Bronchial epithelial cell (primary cell): ENCODE measurements around the gene NOS1AP. TPM values are rescaled to one million over a fixed set of nuclear protein-coding genes. Genes with fewer than 3 reads are reported as not detected.
"Not testable (repeated sequence)": the region's sequence is repeated elsewhere in the genome, so short reads cannot be mapped to it uniquely, and the experiment has no call there.

Experiments
- DNase-seq: peaks from one replicate; pipeline ENCODE4 v3.0.0-alpha.2; 2010; ENCODE audit warnings: low read depth
- FAIRE-seq: peaks from 2 replicates; lab custom pipeline; 2011; peaks lifted over from hg19 to GRCh38; lab: Jason Lieb, UNC
- H3K27me3 ChIP-seq: 2 replicates; pipeline ENCODE4 v1.5.1; 2011; ENCODE audit warnings: low read length; ENCODE audit not compliant: control insufficient read depth, insufficient read depth
- H3K36me3 ChIP-seq: 2 replicates; pipeline ENCODE4 v1.5.1; 2011; ENCODE audit warnings: low read length; ENCODE audit not compliant: control insufficient read depth, insufficient read depth
- H3K4me3 ChIP-seq: 2 replicates; pipeline ENCODE4 v1.5.1; 2011; ENCODE audit warnings: mild to moderate bottlenecking, low read depth, low read length, control low read depth
- total RNA-seq: library from RNA; depleted of rRNA; stranded (reverse); fragments of >200 nt; gene quantifications from 2 replicates; pipeline ENCODE4 v1.2.1, GENCODE V29; 2014
- TF ChIP-seq, protein P1 (sequence below): IDR thresholded peaks from 2 replicates; pipeline ENCODE4 v1.5.1; 2011; ENCODE audit warnings: mild to moderate bottlenecking, moderate library complexity, low read length, control low read depth, inconsistent platforms; ENCODE audit not compliant: insufficient read depth, severe bottlenecking

The NOS1AP gene
- total RNA-seq, 1 donor from 2014 or later: 1.3 TPM

DNA sequence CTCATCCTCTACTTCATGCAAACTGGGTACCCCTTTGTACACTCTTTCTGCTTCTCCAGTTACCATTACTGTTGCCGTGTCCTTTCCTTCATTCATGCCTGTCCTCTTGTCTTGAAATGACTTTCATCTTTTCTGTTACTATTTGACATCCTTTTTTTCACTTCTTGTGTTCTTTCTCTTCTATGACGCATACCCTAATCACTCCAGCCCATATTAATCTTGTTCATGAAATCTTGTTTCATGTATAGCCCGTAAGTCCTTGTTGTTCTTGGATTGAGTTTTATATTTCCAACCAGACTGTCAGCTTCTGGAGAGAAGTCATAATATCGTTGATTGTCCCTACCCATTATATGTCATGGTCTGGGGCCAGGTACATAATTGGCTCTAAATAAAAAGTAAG is 126.1 kb downstream of the NOS1AP start:
- TF ChIP-seq, protein P1, sequence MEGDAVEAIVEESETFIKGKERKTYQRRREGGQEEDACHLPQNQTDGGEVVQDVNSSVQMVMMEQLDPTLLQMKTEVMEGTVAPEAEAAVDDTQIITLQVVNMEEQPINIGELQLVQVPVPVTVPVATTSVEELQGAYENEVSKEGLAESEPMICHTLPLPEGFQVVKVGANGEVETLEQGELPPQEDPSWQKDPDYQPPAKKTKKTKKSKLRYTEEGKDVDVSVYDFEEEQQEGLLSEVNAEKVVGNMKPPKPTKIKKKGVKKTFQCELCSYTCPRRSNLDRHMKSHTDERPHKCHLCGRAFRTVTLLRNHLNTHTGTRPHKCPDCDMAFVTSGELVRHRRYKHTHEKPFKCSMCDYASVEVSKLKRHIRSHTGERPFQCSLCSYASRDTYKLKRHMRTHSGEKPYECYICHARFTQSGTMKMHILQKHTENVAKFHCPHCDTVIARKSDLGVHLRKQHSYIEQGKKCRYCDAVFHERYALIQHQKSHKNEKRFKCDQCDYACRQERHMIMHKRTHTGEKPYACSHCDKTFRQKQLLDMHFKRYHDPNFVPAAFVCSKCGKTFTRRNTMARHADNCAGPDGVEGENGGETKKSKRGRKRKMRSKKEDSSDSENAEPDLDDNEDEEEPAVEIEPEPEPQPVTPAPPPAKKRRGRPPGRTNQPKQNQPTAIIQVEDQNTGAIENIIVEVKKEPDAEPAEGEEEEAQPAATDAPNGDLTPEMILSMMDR: no peak
- H3K4me3 ChIP-seq: no peak overlapping the region
- H3K27me3 ChIP-seq: peaks cover 3% of the 10 kb centered on the region
- no peak for FAIRE-seq
- no peak for DNase-seq
- H3K36me3 ChIP-seq: no peaks in the 10 kb centered on the region

DNA sequence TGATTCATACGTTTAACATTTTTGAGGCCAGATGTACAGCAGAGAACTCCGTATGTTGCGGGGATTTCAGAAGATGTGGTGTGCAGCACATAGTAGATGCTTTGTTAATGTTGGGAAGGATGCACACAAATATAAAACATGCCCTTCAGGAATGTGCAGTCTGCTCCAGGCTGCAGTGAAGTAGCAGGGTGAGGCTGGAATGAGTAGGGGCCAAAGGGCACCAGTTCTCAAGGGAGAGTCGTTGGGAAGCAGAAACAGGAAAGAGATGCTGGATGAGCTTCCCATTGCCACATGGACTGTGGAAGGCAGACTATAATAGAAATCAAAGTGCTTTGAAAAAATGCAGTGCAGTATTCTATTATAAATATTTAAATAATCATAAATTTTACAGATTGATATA is 126.9 kb downstream of the NOS1AP start:
- H3K4me3 ChIP-seq: no peak overlapping the region
- peaks cover 3% of the 10 kb centered on the region for H3K27me3 ChIP-seq
- FAIRE-seq (no peak), DNase-seq (no peak)
- H3K36me3 ChIP-seq: no peaks in the 10 kb centered on the region
- TF ChIP-seq, protein P1: no peak

DNA sequence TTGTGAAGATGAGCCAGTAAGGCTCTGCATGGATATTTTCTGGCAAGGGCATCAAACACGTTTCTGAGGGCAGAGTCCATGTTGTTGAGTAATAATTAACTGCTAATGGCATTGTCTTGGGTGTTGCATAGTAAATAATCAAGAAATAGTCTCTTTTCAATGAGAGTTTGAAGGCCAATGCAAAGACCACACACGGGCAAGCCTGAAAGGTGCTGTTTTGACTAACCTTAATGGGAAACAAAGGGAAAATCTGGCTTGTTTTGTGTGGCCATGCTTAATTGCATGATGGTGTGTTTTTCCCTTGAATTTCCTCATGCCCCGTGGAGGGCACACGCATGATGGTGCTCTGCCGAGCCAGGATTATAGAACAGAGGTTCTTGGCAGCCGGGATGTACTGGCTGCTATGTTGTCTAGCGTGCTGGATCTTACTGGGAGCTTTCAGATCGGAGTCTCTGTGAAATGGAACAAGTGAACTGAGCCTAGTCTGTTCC is 127.6 kb downstream of the NOS1AP start:
- TF ChIP-seq, protein P1: no peak
- H3K27me3 ChIP-seq: peaks cover 3% of the 10 kb centered on the region
- no peaks in the 10 kb centered on the region for H3K36me3 ChIP-seq
- no peak overlapping the region for H3K4me3 ChIP-seq
- DNase-seq (no peak), FAIRE-seq (no peak)

DNA sequence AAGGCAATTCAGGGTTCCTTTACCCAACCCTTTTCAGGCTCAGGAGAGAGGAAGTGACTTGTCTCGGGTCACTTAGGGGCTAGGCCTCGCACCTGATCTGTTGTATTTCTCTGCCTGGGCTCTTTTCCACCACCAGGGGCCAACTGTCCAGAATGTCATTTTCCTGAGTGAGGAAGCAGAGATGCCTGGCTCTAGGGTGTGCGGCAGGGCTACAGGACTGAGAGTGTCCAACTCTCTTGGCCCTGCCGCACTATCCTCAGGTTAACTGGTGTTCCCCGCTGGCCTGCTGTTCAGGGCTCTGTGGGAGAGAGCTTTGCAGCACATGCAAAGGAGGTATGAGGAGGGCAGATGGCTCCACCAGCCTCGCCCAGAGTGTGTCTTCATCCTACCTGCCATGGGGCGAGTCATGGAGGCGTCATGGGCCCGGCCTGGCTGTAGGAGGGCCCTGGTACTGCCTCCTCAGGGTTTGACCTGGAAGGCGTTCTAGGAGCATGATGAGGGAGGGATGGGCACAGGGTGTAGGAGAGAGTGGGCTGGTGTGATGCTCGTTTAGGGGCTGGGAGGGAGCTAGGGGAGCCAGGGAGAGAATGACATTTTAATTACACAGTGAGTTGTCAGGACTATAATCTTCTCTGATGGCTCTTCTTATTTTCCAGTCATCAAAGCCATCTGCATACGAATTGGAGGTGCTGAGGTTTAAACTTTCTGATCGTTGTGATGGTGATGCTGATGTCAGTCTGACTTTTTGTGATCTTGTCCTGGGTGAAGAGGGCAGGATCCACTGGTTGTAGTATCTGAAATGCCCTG is 128.3 kb downstream of the NOS1AP start:
- TF ChIP-seq, protein P1: no peak
- no peak overlapping the region for H3K4me3 ChIP-seq
- H3K27me3 ChIP-seq: peaks cover 5% of the 10 kb centered on the region
- no peaks in the 10 kb centered on the region for H3K36me3 ChIP-seq
- FAIRE-seq (peak; percentile 28), DNase-seq (no peak)

DNA sequence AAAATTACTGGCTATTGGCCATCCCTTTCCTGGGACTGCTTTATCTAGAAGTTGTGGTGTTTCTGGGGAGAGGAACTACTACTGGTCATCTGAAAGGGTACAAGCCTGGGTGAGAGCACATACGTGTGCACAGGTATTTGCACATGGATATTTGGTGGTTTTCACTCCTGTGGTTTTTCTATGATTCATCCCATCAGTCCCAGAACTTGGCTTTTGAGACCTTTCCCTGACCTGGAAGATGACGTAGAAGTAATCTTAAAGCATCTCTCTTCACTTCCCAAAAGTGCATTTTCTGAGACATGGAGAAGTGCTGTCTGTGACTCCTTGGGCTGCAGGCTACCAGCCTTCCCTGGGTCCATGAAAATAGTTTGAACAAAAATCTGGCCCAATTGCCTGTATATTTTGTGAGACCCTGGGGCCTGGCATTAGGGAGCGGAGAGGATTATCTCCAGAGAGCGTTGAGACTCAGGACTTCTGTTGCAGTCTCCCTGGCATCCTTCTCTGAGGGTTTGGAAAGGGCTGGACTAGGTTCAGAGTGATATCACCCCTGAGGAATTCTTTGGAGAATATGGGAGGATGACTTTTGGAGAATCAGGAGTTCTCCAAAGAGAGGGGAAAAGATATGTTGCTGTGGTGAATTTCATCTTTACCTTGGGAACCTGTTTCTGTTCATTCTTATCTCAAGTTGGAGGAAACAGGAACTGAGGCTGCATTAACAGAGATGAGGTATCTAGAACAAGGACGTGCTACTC is 130.8 kb downstream of the NOS1AP start:
- Histone ChIP-seq H3K4me3 (no peak overlapping the region), H3K27me3 (peaks cover 3% of the 10 kb centered on the region), H3K36me3 (no peaks in the 10 kb centered on the region)
- TF ChIP-seq, protein P1: no peak
- no peak for FAIRE-seq
- DNase-seq: no peak

DNA sequence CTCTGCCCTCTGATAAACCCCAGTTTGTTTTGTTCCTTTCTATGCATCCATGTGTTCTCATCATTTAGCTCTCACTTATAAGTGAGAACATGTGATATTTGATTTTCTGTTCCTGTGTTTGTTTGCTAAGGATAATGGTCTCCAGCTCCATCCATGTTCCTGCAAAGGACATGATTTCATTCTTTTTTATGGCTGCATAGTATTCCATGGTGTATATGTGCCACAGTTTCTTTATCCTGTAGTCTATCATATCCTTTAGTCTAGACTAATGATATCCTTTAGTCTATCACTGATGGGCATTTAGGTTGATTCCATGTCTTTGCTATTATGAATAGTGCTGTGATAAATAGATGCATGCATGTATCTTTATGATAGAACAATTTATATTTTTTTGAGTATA is 131.6 kb downstream of the NOS1AP start:
- H3K36me3 ChIP-seq, FAIRE-seq, H3K27me3 ChIP-seq, DNase-seq, H3K4me3 ChIP-seq: not testable (repeated sequence)
